Measurements from ENCODE around the gene IGFALS. TPM values are rescaled to one million over a fixed set of nuclear protein-coding genes. Genes with fewer than 3 reads are reported as not detected.

The IGFALS gene
- total RNA-seq, 1 experiment from 2014 or later, result not detected

- POLR2A ChIA-PET (ENCODE audit: unreplicated experiment), result no interaction called here
- Histone ChIP-seq H3K4me1 (replicated peaks; ENCODE audit: insufficient read depth) (0 out of 2 replicates have a peak, but pooled peaks cover under 1% of the 10 kb centered on the region), H3K36me3 (ENCODE audit: low read depth) (no peaks in the 10 kb centered on the region), H3K9me3 (ENCODE audit: insufficient read depth, low read depth) (no peaks in the 10 kb centered on the region), H3F3A (ENCODE audit: insufficient read depth, low read depth) (0 out of 2 replicates have a peak, but pooled peaks cover 6% of the 10 kb centered on the region), H3K27me3 (ENCODE audit: insufficient read depth, low read depth) (no peaks in the 10 kb centered on the region), H4K20me1 (ENCODE audit: insufficient read depth) (no peaks in the 10 kb centered on the region), H3K9me2 (ENCODE audit: insufficient read depth) (no peaks in the 10 kb centered on the region), H3K79me2 (ENCODE audit: low read depth) (no peaks in the 10 kb centered on the region), H3K27ac (no peak overlapping the region), H3K4me2 (no peak overlapping the region), H3K4me3 (no peak overlapping the region), H2AFZ (no peak overlapping the region)
- CTCF ChIA-PET, result no interaction called here
- intact Hi-C loops (cut with micrococcal nuclease; ENCODE audit: unreplicated experiment), result no loop called here
- no peak for DNase-seq
- BruUV-seq (replicated peaks), result no TSS peak
- TF ChIP-seq CTCF (conservative IDR thresholded peaks at IDR 0.05) (no peak), EZH2 (IDR thresholded peaks at IDR 0.05; ENCODE audit: low read depth) (no peak)
These were observed 28.5 kb downstream of the IGFALS start for GRCh38 chr16:1764971-1765370.

- H3K27me3 ChIP-seq (ENCODE audit: insufficient read depth, low read depth), result no peaks in the 10 kb centered on the region
- no peaks in the 10 kb centered on the region for H3K9me2 ChIP-seq (ENCODE audit: insufficient read depth)
- BruUV-seq (replicated peaks), result no TSS peak
- intact Hi-C loops (cut with micrococcal nuclease; ENCODE audit: unreplicated experiment), result no loop called here
- H3K4me3 ChIP-seq, result no peak overlapping the region
- no peak overlapping the region for H3K4me2 ChIP-seq
- TF ChIP-seq EZH2 (IDR thresholded peaks at IDR 0.05; ENCODE audit: low read depth) (no peak), CTCF (conservative IDR thresholded peaks at IDR 0.05) (no peak; the same call in 1 of the 2 replicates)
- ChIA-PET POLR2A (ENCODE audit: unreplicated experiment) (no interaction called here), CTCF (no interaction called here)
- H3K36me3 ChIP-seq (ENCODE audit: low read depth), result no peaks in the 10 kb centered on the region
- H3F3A ChIP-seq (ENCODE audit: insufficient read depth, low read depth), result no peaks in the 10 kb centered on the region
- no peaks in the 10 kb centered on the region for H4K20me1 ChIP-seq (ENCODE audit: insufficient read depth)
- no peak for DNase-seq
- no peaks in the 10 kb centered on the region for H3K79me2 ChIP-seq (ENCODE audit: low read depth)
- no peak overlapping the region for H2AFZ ChIP-seq
- no peaks in the 10 kb centered on the region for H3K4me1 ChIP-seq (replicated peaks; ENCODE audit: insufficient read depth)
- H3K27ac ChIP-seq, result no peak overlapping the region
- no peaks in the 10 kb centered on the region for H3K9me3 ChIP-seq (ENCODE audit: insufficient read depth, low read depth)
These were observed 29.7 kb downstream of the IGFALS start for GRCh38 chr16:1763521-1764511.

GRCh38 chr16:1762879-1763520 lies 30.5 kb downstream of the IGFALS start:
- Histone ChIP-seq H4K20me1 (ENCODE audit: insufficient read depth) (no peaks in the 10 kb centered on the region), H3K27ac (no peak overlapping the region), H3K36me3 (ENCODE audit: low read depth) (no peaks in the 10 kb centered on the region), H3K4me2 (no peak overlapping the region), H3K9me2 (ENCODE audit: insufficient read depth) (no peaks in the 10 kb centered on the region), H3K27me3 (ENCODE audit: insufficient read depth, low read depth) (no peaks in the 10 kb centered on the region), H3K4me3 (no peak overlapping the region), H3F3A (ENCODE audit: insufficient read depth, low read depth) (no peaks in the 10 kb centered on the region), H3K4me1 (replicated peaks; ENCODE audit: insufficient read depth) (no peaks in the 10 kb centered on the region), H2AFZ (no peak overlapping the region), H3K9me3 (ENCODE audit: insufficient read depth, low read depth) (no peaks in the 10 kb centered on the region), H3K79me2 (ENCODE audit: low read depth) (no peaks in the 10 kb centered on the region)
- intact Hi-C loops (cut with micrococcal nuclease; ENCODE audit: unreplicated experiment), result no loop called here
- no TSS peak for BruUV-seq (replicated peaks)
- TF ChIP-seq CTCF (conservative IDR thresholded peaks at IDR 0.05), result no peak
- no peak for TF ChIP-seq EZH2 (IDR thresholded peaks at IDR 0.05; ENCODE audit: low read depth)
- DNase-seq, result no peak
- ChIA-PET POLR2A (ENCODE audit: unreplicated experiment) (no interaction called here), CTCF (no interaction called here)
